Activated CD8-positive, alpha-beta memory T cell treated with anti-CD3 and anti-CD28 coated beads for 24 hours (primary cell): Measurements from ENCODE around the gene CT47A1.
"Not testable (repeated sequence)": the region's sequence is repeated elsewhere in the genome, so short reads cannot be mapped to it uniquely, and the experiment has no call there.

Experiments
- DNase-seq: peaks from one replicate; pipeline ENCODE4 v3.0.0-alpha.2; 2020

Gene CT47A1

GRCh38 chrX:120985660-120986059, at the start of gene CT47A1:
CT47A1 (minus strand) TSS chrX:120985760; CDS start chrX:120985529, 231 bp downstream.
- not testable (repeated sequence) for DNase-seq

- DNase-seq: no peak
Measured at GRCh38 chrX:121032531-121032930, 47.0 kb upstream of the CT47A1 start.

DNA sequence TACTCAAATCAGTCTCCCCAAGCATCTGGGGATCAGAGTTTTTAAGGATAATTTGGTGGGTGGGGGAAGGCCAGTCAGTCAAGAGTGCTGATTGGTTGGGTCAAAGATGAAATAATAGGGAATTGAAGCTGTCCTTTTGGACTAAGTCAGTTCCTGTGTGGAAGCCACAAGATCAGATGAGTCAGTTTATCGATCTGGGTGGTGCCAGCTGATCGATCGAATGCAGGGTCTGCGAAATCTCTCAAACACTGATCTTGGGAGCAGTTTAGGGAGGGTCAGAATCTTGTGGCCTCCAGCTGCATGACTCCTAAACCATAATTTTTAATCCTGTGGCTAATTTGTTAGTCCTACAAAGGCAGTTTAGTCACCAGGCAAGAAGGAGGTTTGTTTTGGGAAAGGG, 44.5 kb upstream of the CT47A1 start:
- DNase-seq: no peak

- no peak for DNase-seq
Measured at GRCh38 chrX:121028419-121028818, 42.9 kb upstream of the CT47A1 start.

DNA sequence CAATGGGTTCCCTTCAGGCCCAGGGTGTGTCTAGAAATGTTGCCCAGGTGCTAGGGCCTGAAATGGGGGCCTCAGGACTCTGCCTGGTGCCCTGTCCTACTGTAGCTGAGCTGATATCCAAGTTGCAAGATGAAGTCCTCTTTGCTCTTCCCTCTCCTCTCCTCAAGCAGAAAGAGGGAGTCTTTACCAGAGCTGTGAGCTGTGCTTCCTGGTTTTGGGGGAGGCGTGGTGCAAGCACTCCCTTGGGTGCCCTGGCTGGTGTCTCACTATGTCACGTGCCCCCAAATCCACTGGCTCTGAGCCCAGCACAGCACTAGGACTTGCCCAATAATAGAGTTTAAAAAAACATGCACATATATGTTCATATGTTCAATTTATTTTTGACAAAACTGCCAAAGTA, 29.3 kb upstream of the CT47A1 start:
- DNase-seq: no peak

DNA sequence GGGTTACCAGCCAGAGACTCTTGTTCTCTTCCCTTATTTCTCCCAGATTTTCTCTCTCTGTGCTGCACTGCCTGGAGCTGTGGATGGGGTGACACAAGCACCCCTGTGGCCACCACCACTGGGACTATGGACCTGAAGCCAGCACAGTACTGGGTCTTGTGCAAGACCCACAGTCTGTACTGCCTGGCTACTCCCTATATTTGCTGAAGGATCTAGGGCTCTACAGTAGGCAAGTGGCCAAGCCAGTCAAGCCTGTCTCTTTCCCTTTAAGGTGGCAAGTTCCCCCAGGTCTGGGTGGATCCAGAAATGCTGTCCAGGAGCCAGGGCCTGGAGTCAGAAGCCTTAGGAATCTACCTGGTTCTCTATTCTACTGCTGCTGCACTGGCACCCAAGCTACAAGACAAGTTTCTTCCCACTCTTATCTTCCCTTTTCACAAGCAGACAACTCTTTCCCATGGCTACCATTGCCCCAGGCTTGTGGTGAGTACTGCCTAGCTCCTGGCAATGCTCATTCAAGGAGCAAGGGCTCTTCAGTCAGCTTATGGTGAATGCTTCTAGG, 28.4 kb upstream of the CT47A1 start:
- DNase-seq: no peak

GRCh38 chrX:121011254-121011653, 25.7 kb upstream of the CT47A1 start:
- DNase-seq: no peak

DNA sequence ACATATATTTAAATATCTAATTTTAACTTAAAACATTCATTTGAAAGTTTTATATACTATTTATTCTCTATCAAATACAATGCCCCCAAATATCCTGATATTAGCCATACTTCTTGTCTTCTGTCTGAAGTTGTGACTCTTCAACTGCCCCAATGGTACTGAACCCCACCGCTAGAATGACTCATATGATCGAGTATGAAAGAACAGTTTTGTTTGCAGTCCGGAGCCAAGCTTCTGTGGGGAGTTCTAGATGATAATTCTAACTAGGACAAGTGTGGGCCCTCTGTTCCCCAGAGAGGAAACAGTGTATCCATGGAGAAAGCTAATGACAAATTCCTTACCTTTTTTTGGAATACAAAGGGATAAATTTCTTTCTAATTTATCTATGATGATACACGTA, 24.7 kb upstream of the CT47A1 start:
- no peak for DNase-seq

GRCh38 chrX:121009764-121010163, 24.2 kb upstream of the CT47A1 start:
- no peak for DNase-seq

GRCh38 chrX:121008920-121009319, 23.4 kb upstream of the CT47A1 start:
- DNase-seq: no peak

DNA sequence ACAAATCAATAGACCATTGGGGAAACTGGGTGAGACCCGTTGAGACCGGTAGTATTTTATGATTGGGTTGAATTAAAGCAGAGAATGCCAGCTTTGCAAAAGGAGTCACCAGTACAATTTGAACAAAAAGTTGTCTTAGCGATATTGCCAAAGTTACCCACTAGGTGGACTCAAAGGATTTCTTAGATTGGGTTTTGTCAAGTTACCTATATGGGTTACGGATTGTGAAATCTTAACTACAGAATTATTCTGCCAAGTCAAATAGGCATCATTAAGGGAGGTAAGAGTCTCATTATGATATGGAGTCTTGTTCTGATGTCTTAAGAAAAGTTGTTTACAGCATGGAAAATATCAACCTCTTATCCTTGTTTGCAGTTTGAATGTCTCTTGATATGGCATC, 15.0 kb upstream of the CT47A1 start:
- no peak for DNase-seq

DNA sequence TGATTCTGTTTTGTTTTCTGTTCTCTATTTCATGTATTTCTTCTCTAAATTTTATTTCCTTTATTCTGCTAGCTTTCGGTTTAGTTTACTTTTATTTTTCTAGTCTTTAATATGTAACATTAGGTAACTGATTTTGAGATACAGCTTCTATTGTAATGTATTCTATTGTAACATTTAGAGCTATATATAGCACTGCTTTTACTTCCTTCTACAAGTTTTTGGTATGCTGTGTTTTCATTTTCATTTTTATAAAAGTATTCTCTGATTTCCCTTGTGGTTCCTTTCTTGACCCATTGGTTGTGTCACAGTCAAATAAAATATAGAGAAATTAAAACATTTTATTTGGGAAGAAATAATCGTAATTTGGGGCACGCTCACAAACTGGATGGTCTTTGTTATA, 13.9 kb upstream of the CT47A1 start:
- no peak for DNase-seq

GRCh38 chrX:120956500-120956899, 29.1 kb downstream of the CT47A1 start, which contains the start of gene CT47A7:
CT47A7 (minus strand) TSS chrX:120956600; CDS start chrX:120956345, 255 bp downstream.
- DNase-seq: not testable (repeated sequence)
